GM10248 (cell line): ENCODE data around the gene DUSP2.

Experiments
- CTCF ChIA-PET: fragments of 300-600 bp; sonication (Branson Sonifier 250); formaldehyde crosslinking; extraction: SDS; loops from one replicate; lab custom pipeline; 2021; ENCODE audit warnings: antibody characterized with exemption; lab: Yijun Ruan, JAX
- POLR2A ChIA-PET: fragments of 350-650 bp; sonication (Branson Sonifier 250); formaldehyde crosslinking; extraction: SDS; loops from one replicate; lab custom pipeline; 2020; ENCODE audit warnings: antibody characterized with exemption; lab: Yijun Ruan, JAX
- DNase-seq: peaks from one replicate; pipeline ENCODE4 v3.0.0; 2012; ENCODE audit errors: extremely low spot score
- CTCF ChIP-seq: IDR thresholded peaks from 2 replicates; pipeline ENCODE4 v1.5.1; 2012; ENCODE audit warnings: mild to moderate bottlenecking, low read depth; ENCODE audit errors: extremely low read depth, missing control alignments, control extremely low read depth

The DUSP2 gene

GRCh38 chr2:96140941-96141623, 4.2 kb downstream of the DUSP2 start:
- no peak for TF ChIP-seq CTCF
- ChIA-PET CTCF (interaction anchor here (0.7 to 20.4 kb wide), 12 partner anchors 21 to 370 kb away, joined by 3 to 658 read pairs (median 4); partner anchors contain the start of genes ADRA2B and STARD7), POLR2A (interaction anchor here (0.6 to 7.4 kb wide), 9 partner anchors 8 to 391 kb away, joined by 3 to 57 read pairs (median 21); no protein-coding TSS in a partner anchor)
- DNase-seq, result no peak

GRCh38 chr2:96139181-96139758, 6.0 kb downstream of the DUSP2 start:
- CTCF ChIA-PET, result interaction anchor here (0.7 to 20.4 kb wide), 37 partner anchors 8 to 421 kb away, joined by 3 to 658 read pairs (median 5); partner anchors contain the start of genes CIAO1, NCAPH, STARD7 and TMEM127
- POLR2A ChIA-PET, result interaction anchor here (1.1 to 5.1 kb wide), 7 partner anchors 10 to 95 kb away, joined by 3 to 57 read pairs (median 5); partner anchors contain the start of gene STARD7
- no peak for DNase-seq
- TF ChIP-seq CTCF, result no peak

GRCh38 chr2:96138179-96139145, 6.8 kb downstream of the DUSP2 start, which contains the start of gene ASTL:
Gene ASTL, minus strand, starts transcription at chr2:96138502. Its CDS starts 66 bp downstream, at chr2:96138436.
- ChIA-PET POLR2A (interaction anchor here (0.6 to 5.1 kb wide), 12 partner anchors 11 to 466 kb away, joined by 3 to 57 read pairs (median 5); partner anchors contain the start of gene STARD7), CTCF (interaction anchor here (0.7 to 20.4 kb wide), 38 partner anchors 8 to 422 kb away, joined by 3 to 658 read pairs (median 5); partner anchors contain the start of genes CIAO1, NCAPH, STARD7 and TMEM127)
- peak; percentile 77 for TF ChIP-seq CTCF
- peak; percentile 78 for DNase-seq

- ChIA-PET POLR2A (interaction anchor here (0.5 to 5.1 kb wide), 7 partner anchors 12 to 394 kb away, joined by 3 to 57 read pairs (median 5); partner anchors contain the start of gene STARD7), CTCF (interaction anchor here (1.0 to 20.4 kb wide), 19 partner anchors 7 to 373 kb away, joined by 3 to 658 read pairs (median 14); partner anchors contain the start of genes CIAO1, STARD7 and TMEM127)
- no peak for DNase-seq
- TF ChIP-seq CTCF, result no peak
Observed at GRCh38 chr2:96137321-96138178, 7.7 kb downstream of the DUSP2 start.

- no peak for DNase-seq
- ChIA-PET CTCF (interaction anchor here (0.8 to 20.4 kb wide), 6 partner anchors 11 to 375 kb away, joined by 3 to 658 read pairs (median 23); partner anchors contain the start of genes CIAO1 and TMEM127), POLR2A (interaction anchor here (5.1 kb wide), 1 partner anchor 39 kb away, joined by 57 read pairs; no protein-coding TSS in a partner anchor)
- no peak for TF ChIP-seq CTCF
Observed at GRCh38 chr2:96136129-96136720, 9.0 kb downstream of the DUSP2 start.
